ENCODE data around the gene GRAP.
"Not testable (repeated sequence)": the region's sequence is repeated elsewhere in the genome, so short reads cannot be mapped to it uniquely, and the experiment has no call there.

GRAP gene

DNA sequence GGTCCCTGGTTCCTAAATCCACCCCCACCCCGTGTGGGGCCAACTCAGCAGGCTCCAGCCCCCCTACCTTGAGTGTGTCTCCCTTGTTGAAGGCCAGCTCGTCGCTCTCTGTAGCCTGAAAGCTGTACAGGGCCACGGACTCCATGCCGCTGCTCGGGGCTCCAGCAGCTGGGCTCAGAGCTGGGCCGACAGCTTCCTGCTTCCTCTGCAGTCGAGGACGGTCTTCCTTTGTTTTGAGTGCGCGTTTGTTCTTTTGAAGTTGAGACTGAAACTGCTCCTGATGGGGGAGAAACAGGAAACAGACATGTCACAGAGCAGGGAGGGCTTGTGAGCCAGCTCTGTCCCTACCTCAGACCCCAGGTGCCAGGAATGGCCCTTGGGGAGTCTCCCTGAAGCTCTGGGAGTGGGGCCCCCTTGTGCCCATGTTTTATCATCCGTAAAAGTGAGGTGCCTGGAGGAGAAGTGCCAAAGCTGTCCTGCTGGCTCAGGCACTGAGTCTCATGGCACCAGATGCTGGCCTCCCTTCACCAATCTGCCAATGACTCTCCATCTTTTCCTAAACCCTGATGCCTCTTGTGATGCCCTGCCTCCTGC, at the start of gene GRAP:
Gene GRAP (minus strand): TSS at position 176 of the 594 bp plus-strand sequence. CDS start 31 bp downstream, at position 145.
- not testable (repeated sequence) for DNase-seq

DNA sequence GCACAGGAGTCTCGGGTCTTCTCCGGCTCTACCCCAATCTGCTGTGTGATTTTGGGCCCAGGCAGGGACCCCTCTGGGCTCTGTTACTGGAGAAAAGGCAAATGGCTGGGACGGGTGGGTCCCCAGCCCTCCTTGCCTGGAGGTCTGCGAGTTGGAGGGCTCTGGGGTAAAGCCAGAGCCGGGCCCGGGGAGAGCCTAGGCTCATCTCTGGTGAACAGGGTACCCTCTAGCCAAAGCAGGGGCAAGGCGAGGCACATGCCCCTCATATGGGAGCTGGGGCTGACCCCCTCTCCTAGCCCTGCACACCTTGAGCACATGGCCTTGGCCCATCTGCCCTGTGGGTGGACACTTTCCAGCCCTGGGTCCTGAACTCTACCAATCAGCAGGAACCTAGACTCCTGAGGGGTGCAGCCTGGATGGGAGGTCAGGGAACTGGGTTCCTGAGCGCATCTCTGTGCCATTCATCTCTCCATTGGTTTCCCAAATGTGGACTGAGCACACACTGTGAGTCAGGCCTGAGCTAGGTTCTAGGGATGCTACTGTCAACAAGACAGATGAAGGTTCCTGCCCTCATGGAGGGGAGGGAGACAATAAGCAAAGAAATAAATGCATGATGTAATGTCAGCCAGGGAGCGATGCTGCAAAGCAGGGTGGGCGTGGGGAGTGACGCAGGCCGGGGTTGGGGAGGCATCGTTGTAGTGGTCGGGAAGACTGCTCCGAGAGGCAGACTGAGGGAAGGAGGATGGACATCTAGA, 47.1 kb upstream of the GRAP start:
- DNase-seq = not testable (repeated sequence)

DNA sequence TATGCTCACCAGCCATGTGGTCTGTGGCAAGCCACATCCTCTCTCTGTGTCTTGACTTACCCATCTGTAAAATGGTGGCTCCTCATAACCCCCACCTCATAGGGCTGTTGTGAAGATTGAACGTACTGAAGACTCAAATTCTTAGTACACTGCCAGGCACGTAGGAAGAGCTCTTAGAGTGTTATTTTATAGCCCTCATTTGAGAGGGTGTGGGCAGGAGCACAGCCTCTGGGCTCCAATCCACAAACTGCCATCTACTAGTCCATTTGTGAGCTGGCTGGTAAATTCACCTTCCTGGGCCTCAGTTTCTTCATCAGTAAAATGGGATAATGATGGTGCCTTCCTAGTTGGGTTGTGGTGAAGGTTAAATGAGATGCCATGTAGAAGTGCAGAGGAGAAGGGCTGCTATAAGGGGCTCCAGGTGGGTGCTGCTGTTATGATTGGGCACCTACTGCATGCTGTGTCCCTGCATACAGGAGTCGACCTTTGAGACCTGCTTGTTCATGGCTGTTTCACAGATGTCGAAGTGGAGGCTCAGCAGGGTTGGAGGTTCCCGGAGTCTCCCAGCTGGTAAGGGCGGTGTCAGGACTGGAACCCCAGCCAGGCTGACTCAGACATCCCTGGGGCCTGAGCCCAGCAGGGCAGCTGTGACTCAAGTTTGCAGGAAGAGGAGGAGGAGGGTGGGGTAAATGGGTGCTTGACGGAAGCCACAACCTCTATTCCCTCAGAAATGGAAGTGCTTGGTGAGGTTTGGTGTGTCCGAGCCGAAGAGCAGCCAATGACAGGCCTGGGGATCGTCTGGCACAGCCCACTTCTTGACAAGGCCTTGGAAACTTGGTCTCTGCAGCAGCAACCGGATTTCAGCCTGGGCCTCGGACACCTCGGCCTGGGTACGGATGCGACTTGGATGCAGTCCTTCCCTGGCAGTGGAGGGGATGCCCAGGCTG, 46.3 kb upstream of the GRAP start:
- DNase-seq = not testable (repeated sequence)

DNA sequence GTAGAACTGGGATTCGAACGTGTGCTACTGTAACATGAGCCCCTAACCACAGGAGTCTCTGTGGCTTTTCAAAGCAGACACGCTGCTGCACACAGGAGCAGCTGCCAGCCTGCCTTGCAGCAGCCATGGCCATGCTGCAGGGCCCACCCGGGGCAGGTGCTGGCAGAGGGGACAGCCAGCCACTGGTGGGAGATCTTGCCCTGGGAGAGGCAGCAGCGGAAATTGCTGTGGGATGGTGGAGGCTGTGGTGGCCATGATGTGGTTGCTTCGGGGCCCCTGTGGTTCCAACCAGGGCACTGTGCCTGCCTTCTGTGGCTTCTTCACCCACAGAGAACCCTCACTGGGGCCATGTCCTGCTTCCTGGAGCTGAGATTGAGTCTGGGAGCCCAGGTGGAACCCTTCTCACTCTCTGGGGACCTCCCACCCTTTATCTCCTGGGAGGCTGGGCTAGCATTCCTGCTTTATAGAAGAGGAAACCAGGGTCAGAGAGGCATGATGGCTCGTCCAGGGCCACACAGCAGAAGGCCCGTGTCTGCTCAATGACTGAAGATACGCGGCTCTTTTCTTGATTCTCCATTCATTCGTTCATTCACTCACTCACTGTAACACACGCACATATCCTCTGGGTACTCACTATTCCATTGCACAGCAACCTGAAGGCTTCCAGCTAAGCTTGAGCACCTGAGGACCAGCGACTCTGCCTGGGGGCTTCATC, 43.5 kb upstream of the GRAP start:
- DNase-seq = not testable (repeated sequence)

DNA sequence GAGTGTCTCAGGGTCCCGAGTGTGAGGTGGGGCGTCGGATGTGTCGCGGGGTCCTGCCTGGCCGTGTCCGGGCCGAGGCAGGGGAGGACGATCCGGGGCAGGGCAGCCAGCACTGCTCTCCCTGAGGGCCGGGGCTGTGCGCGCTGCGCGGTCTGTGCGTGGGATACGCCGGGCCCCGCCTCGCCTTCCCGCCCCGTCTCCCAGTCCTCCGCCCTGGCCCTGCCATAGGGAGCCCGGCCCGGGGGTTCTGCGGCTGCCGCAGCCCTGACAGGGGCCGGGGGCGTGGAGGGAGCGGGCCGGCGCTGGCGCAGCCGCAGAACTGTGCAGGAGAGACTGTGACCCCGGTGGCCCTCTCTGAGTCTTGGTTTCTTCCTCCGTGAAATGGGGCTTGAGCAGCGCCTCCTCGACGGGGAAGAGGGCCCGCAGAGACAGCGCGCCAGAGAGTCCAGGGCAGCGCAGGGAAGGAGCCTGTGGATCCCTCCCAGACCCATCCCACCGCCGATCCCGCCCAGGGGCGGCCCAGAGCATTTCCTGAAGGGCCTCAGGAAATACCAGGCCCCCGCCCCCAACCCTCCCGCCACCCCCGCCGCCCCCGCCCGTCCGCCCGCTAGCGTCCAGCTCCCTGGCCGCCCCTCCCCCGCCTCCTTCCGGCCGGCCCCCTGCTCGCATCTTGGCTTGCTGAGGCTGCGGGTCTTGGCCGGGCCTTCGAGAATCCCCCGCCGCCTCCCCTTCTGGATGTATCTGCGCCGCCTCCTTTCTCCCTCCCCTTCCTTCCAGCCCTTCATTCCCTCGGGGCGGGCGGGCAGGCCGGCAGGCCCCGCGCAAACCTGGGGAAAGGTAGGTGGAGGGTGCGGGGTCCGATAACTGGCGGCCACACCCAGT, 42.3 kb upstream of the GRAP start:
- DNase-seq = not testable (repeated sequence)

- DNase-seq = not testable (repeated sequence)
Measured at GRCh38 chr17:19077386-19077785, 30.6 kb upstream of the GRAP start.

- DNase-seq = not testable (repeated sequence)
Measured at GRCh38 chr17:19076398-19077192, 29.8 kb upstream of the GRAP start.

- DNase-seq = not testable (repeated sequence)
Measured at GRCh38 chr17:19070318-19071168, 23.8 kb upstream of the GRAP start.

GRCh38 chr17:19064378-19064777, 17.6 kb upstream of the GRAP start:
- DNase-seq = not testable (repeated sequence)

DNA sequence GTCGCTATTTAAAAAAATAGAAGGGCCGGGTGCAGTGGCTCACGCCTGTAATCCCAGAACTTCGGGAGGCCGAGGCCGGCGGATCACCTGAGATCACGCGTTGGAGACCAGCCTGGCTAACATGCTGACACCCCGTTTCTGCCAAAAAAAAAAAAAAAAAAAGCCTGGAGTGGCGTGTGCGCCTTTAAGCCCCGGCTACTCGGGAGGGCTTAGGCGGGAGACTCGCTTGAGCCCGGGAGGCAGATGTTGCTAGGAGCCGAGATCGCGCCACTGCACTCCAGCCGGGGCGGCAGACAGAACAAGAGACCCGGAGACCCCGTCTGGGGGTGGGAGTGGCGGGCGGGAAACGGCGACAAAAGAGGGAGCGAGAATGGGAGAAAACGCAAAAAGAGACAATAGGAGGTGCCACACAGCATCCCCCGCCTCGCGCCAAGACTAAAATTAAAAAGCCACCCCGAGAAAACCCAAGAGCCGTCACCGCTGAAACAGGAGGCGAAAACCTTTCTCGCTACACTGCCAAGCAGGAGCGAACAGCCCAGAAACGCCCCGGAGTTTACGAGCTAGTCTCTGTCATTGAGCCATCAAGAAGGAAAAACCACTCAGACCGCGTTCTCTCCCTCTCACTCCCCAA, 16.7 kb upstream of the GRAP start:
- DNase-seq = not testable (repeated sequence)

GRCh38 chr17:19062718-19063325, 16.1 kb upstream of the GRAP start:
- not testable (repeated sequence) for DNase-seq

- not testable (repeated sequence) for DNase-seq
Measured at GRCh38 chr17:19062009-19062717, 15.4 kb upstream of the GRAP start.

- not testable (repeated sequence) for DNase-seq
Measured at GRCh38 chr17:19055447-19055846, 8.7 kb upstream of the GRAP start.

DNA sequence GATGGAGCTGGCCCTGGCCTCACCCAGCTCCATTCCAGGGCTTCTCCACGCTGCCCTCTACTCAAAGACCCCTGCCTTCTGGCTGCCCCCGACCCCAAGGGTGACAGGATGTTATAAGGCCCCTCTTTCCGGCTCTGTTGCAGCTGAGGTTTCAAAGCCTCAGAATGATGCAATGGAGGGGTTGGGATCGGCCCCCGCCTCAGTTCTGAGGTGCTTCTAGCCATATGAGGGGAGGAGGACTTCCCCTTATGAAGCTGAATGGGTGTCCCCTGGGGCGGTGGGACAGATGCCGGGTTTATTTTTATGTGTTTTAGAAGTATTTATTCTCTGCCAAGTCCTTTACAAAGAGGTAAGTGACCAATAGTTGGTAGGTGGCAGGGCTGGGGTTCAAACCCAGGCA, 2.1 kb upstream of the GRAP start:
- not testable (repeated sequence) for DNase-seq

DNA sequence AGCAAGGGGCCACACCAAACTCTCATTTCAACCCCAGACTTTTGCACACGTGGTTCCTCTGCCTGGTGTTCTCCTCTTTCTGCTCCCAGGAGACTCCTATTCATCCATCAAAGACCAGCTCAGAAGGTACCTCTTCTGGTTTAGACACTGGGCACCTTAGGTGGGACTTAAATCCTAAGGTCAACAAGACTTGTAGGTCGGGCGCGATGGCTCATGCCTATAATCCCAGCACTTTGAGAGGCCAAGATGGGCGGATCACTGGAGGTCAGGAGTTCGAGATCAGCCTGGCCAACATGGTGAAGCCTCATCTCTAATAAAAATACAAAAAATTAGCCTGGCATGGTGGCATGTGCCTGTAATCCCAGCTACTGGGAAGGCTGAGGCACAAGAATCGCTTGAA, 753 bp upstream of the GRAP start:
- DNase-seq = not testable (repeated sequence)

- not testable (repeated sequence) for DNase-seq
Measured at GRCh38 chr17:19044643-19045042, 2.1 kb downstream of the GRAP start.

DNA sequence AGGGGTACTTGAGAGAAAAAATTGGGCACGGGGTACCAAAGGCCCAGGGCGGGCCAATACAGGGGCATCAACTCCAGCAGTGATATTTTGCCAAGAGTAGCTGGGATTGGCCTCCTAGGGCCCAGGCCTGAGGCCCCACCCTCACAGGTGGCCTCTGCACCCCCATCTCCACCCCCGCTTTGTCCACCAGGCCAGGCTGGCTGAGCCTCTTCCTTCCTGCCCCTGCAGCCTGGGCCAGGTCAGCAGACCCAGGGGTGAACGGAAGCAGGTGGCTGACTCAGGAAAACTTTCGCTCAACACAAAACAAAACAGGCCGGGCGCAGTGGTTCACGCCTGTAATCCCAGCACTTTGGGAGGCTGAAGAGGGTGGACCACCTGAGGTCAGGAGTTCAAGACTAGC, 3.7 kb downstream of the GRAP start:
- not testable (repeated sequence) for DNase-seq

GRCh38 chr17:19042369-19042768, 4.4 kb downstream of the GRAP start:
- not testable (repeated sequence) for DNase-seq
